Neural progenitor cell (in vitro differentiated cells): ENCODE measurements around the gene CFAP20DC. TPM values are rescaled to one million over a fixed set of nuclear protein-coding genes. Genes with fewer than 3 reads are reported as not detected.

ENCODE experiments used
- DNase-seq: peaks from one replicate; pipeline ENCODE4 v3.0.0-alpha.2; 2016; ENCODE audit warnings: low spot score
- H2AFZ ChIP-seq: fragments of 200-600 bp; sonication (generic); replicated peaks from 2 replicates; pipeline ENCODE4 v1.6.1; 2016; ENCODE audit warnings: antibody characterized with exemption
- H3F3A ChIP-seq: fragments of 200-600 bp; sonication (generic); 2 replicates; pipeline ENCODE4 v1.6.1; 2016; ENCODE audit warnings: antibody characterized with exemption, low read depth
- H3K27ac ChIP-seq: fragments of 200-600 bp; sonication (generic); 2 replicates; pipeline ENCODE4 v1.5.1; 2016; ENCODE audit warnings: mild to moderate bottlenecking
- H3K27me3 ChIP-seq: fragments of 200-600 bp; sonication (generic); 2 replicates; pipeline ENCODE4 v1.6.1; 2016; ENCODE audit warnings: mild to moderate bottlenecking, moderate library complexity
- H3K36me3 ChIP-seq: fragments of 200-600 bp; sonication (generic); 2 replicates; pipeline ENCODE4 v1.5.1; 2016
- H3K4me1 ChIP-seq: fragments of 200-600 bp; sonication (generic); 2 replicates; pipeline ENCODE4 v1.6.1; 2016; ENCODE audit warnings: mixed run types
- H3K4me2 ChIP-seq: fragments of 200-600 bp; sonication (generic); 2 replicates; pipeline ENCODE4 v1.6.1; 2016
- H3K4me3 ChIP-seq: fragments of 200-600 bp; sonication (generic); 2 replicates; pipeline ENCODE4 v1.5.1; 2016
- H3K79me2 ChIP-seq: fragments of 200-600 bp; sonication (generic); 2 replicates; pipeline ENCODE4 v1.6.1; 2016; ENCODE audit warnings: low read depth
- H3K9ac ChIP-seq: fragments of 200-600 bp; sonication (generic); 2 replicates; pipeline ENCODE4 v1.6.1; 2016
- H3K9me3 ChIP-seq: fragments of 200-600 bp; sonication (generic); 2 replicates; pipeline ENCODE4 v1.5.1; 2016; ENCODE audit warnings: low read depth
- H4K20me1 ChIP-seq: fragments of 200-600 bp; sonication (generic); 2 replicates; pipeline ENCODE4 v1.6.1; 2016; ENCODE audit warnings: low read depth
- H3K27ac Mint-ChIP-seq: 3 replicates; pipeline ENCODE4 v1.8.0; 2021; ENCODE audit warnings: mixed read lengths
- H3K27me3 Mint-ChIP-seq: 2 replicates; pipeline ENCODE4 v1.8.0; 2022; ENCODE audit warnings: low read depth, mild to moderate bottlenecking, inconsistent platforms, moderate library complexity, mixed read lengths; ENCODE audit not compliant: insufficient read depth
- H3K36me3 Mint-ChIP-seq: 3 replicates; pipeline ENCODE4 v1.8.0; 2021; ENCODE audit warnings: mixed read lengths
- H3K4me1 Mint-ChIP-seq: 3 replicates; pipeline ENCODE4 v1.8.0; 2021; ENCODE audit warnings: mixed read lengths
- H3K4me3 Mint-ChIP-seq: 3 replicates; pipeline ENCODE4 v1.8.0; 2021; ENCODE audit warnings: mild to moderate bottlenecking, moderate library complexity, mixed read lengths
- H3K9me3 Mint-ChIP-seq: 3 replicates; pipeline ENCODE4 v1.8.0; 2020; ENCODE audit warnings: mixed read lengths
- EZH2 ChIP-seq: fragments of 200-600 bp; sonication (generic); IDR thresholded peaks from 2 replicates; pipeline ENCODE4 v1.6.1; 2017; ENCODE audit warnings: antibody characterized with exemption, mild to moderate bottlenecking, moderate library complexity
- EZH2phosphoT487 ChIP-seq: fragments of 200-600 bp; sonication (generic); IDR thresholded peaks from 2 replicates; pipeline ENCODE4 v1.6.1; 2017; ENCODE audit warnings: antibody characterized with exemption
- total RNA-seq: library from RNA; depleted of rRNA; stranded (reverse); fragments of >200 nt; gene quantifications from 2 replicates; pipeline ENCODE4 v1.2.3, GENCODE V29; 2015; ENCODE audit warnings: low replicate concordance
- TF ChIP-seq, protein P1 (sequence below): fragments of 200-600 bp; sonication (generic); IDR thresholded peaks from 2 replicates; pipeline ENCODE4 v1.5.1; 2017; ENCODE audit warnings: antibody characterized with exemption, mild to moderate bottlenecking

The CFAP20DC gene
- total RNA-seq, 1 donor from 2014 or later = 14.0 TPM

DNA sequence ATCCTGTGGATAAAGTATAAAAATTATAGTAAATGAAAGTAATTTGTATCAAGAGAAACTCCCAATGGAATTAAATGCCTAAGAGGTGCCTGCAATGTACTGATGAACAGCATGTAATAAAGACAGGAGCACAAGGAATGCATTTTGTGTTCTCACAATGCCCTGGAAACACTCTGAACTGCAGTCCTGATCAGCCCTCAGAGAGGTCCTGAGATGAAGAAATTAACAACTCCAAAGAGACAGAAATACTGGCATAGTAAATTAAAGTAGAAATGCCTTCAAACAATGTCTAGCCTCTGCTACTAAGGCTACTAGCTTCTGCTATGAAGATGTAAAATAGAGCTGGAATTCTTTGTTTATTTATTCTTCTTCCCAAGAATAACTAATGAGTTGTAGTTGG is 59.9 kb downstream of the CFAP20DC start:
- Histone ChIP-seq H3K4me1 (peaks cover 6% of the 10 kb centered on the region), H3K36me3 (no peaks in the 10 kb centered on the region), H4K20me1 (no peaks in the 10 kb centered on the region), H3K79me2 (no peaks in the 10 kb centered on the region), H3K9me3 (no peaks in the 10 kb centered on the region), H3K27ac (no peak overlapping the region), H3K9ac (no peak overlapping the region), H2AFZ (no peak overlapping the region), H3K27me3 (no peaks in the 10 kb centered on the region), H3F3A (no peaks in the 10 kb centered on the region), H3K4me3 (no peak overlapping the region), H3K4me2 (no peak overlapping the region)
- Mint-ChIP-seq H3K27ac (no peak overlapping the region), H3K27me3 (peaks cover 3% of the 10 kb centered on the region), H3K9me3 (peaks cover 4% of the 10 kb centered on the region), H3K4me1 (peaks cover 4% of the 10 kb centered on the region), H3K36me3 (no peaks in the 10 kb centered on the region), H3K4me3 (no peak overlapping the region)
- DNase-seq = no peak
- TF ChIP-seq EZH2phosphoT487 = no peak
- TF ChIP-seq, protein P1, sequence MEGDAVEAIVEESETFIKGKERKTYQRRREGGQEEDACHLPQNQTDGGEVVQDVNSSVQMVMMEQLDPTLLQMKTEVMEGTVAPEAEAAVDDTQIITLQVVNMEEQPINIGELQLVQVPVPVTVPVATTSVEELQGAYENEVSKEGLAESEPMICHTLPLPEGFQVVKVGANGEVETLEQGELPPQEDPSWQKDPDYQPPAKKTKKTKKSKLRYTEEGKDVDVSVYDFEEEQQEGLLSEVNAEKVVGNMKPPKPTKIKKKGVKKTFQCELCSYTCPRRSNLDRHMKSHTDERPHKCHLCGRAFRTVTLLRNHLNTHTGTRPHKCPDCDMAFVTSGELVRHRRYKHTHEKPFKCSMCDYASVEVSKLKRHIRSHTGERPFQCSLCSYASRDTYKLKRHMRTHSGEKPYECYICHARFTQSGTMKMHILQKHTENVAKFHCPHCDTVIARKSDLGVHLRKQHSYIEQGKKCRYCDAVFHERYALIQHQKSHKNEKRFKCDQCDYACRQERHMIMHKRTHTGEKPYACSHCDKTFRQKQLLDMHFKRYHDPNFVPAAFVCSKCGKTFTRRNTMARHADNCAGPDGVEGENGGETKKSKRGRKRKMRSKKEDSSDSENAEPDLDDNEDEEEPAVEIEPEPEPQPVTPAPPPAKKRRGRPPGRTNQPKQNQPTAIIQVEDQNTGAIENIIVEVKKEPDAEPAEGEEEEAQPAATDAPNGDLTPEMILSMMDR = no peak

DNA sequence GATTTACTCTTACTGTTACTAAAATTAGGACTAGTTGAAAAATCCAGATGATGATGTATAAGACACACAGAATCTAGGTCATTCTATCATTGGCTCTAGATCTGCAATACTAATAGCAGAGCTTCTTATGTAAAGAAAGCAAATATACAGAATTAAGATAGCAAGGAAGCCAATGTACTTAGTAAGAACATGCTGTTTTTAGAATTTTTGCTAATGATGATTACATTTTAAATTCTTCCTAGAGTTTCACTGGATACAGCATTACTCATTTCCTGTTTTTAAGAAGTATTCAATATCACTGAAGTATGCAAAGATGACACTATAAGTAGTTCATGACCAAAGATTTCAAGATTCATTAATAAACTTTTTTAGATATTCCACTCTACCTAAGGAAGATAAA is 60.7 kb downstream of the CFAP20DC start:
- Histone ChIP-seq H3K4me1 (peaks cover 1% of the 10 kb centered on the region), H4K20me1 (no peaks in the 10 kb centered on the region), H3F3A (no peaks in the 10 kb centered on the region), H3K27ac (no peak overlapping the region), H3K79me2 (no peaks in the 10 kb centered on the region), H3K4me2 (no peak overlapping the region), H3K9ac (no peak overlapping the region), H3K9me3 (no peaks in the 10 kb centered on the region), H2AFZ (no peak overlapping the region), H3K27me3 (no peaks in the 10 kb centered on the region), H3K36me3 (no peaks in the 10 kb centered on the region), H3K4me3 (no peak overlapping the region)
- Mint-ChIP-seq H3K27me3 (peaks cover 3% of the 10 kb centered on the region), H3K36me3 (no peaks in the 10 kb centered on the region), H3K4me1 (peaks cover 4% of the 10 kb centered on the region), H3K27ac (no peak overlapping the region), H3K9me3 (peaks cover 4% of the 10 kb centered on the region), H3K4me3 (no peak overlapping the region)
- TF ChIP-seq EZH2phosphoT487 (no peak), EZH2 (no peak)
- TF ChIP-seq, protein P1 = no peak
- DNase-seq = no peak

DNA sequence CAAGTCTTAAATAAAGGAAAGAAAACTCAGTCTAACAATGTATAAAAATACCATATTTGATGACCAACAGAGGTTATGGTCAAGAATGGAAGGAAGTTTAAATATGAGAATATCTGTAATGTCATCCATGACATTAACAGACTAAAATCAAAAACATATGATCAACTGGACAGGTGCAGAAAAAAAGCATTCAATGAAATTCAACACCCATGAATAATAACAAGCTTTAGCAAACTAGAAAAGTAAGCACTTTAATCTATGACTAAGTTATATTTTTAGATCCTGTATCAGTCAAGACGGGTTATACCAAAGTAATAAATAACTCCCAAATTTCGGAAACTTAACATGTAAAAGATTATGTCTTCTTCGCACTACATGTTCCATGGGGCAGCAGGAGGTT is 61.8 kb downstream of the CFAP20DC start:
- no peak overlapping the region for H3K4me3 Mint-ChIP-seq
- H3K27ac ChIP-seq = no peak overlapping the region
- H3K4me1 Mint-ChIP-seq = peaks cover 4% of the 10 kb centered on the region
- TF ChIP-seq EZH2phosphoT487 (no peak), EZH2 (no peak)
- TF ChIP-seq, protein P1 = no peak
- no peaks in the 10 kb centered on the region for H3K36me3 Mint-ChIP-seq
- H3K36me3 ChIP-seq = no peaks in the 10 kb centered on the region
- H3K4me1 ChIP-seq = no peaks in the 10 kb centered on the region
- H3K27me3 Mint-ChIP-seq = no peaks in the 10 kb centered on the region
- no peaks in the 10 kb centered on the region for H3K27me3 ChIP-seq
- no peak overlapping the region for H3K27ac Mint-ChIP-seq
- no peak overlapping the region for H2AFZ ChIP-seq
- H3K79me2 ChIP-seq = no peaks in the 10 kb centered on the region
- no peak overlapping the region for H3K9ac ChIP-seq
- H3K4me2 ChIP-seq = no peak overlapping the region
- DNase-seq = no peak
- no peaks in the 10 kb centered on the region for H3K9me3 ChIP-seq
- no peaks in the 10 kb centered on the region for H3F3A ChIP-seq
- H3K4me3 ChIP-seq = no peak overlapping the region
- peaks cover 4% of the 10 kb centered on the region for H3K9me3 Mint-ChIP-seq
- H4K20me1 ChIP-seq = no peaks in the 10 kb centered on the region

DNA sequence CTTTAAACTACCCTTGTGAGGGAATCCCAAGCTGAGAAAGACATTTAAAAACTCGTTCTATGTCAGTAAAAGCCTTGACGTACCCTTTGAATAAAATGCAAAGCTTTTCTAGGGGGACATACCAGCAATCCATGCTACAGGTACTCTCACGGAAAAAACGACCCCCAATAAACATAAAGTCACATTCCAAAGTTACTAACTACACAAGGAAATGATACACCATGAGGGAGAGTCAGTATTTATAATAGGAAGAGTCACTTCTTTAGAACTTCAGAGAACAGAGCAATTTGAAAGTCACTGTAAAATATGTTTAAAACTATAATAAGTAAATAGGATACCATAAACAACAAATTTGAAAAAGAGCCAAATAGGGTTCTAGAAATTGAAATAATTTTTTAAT is 63.2 kb downstream of the CFAP20DC start:
- H3K27me3 ChIP-seq = no peaks in the 10 kb centered on the region
- H3K4me1 ChIP-seq = no peaks in the 10 kb centered on the region
- no peak for DNase-seq
- H3K79me2 ChIP-seq = no peaks in the 10 kb centered on the region
- TF ChIP-seq, protein P1 = no peak
- TF ChIP-seq EZH2phosphoT487 = no peak
- no peak for TF ChIP-seq EZH2
- Mint-ChIP-seq H3K4me1 (peaks cover 4% of the 10 kb centered on the region), H3K9me3 (peaks cover 4% of the 10 kb centered on the region), H3K27ac (no peak overlapping the region), H3K36me3 (no peaks in the 10 kb centered on the region), H3K27me3 (no peaks in the 10 kb centered on the region), H3K4me3 (no peak overlapping the region)
- no peak overlapping the region for H3K9ac ChIP-seq
- no peaks in the 10 kb centered on the region for H3F3A ChIP-seq
- no peak overlapping the region for H3K27ac ChIP-seq
- H3K4me3 ChIP-seq = no peak overlapping the region
- no peak overlapping the region for H2AFZ ChIP-seq
- H3K9me3 ChIP-seq = no peaks in the 10 kb centered on the region
- H4K20me1 ChIP-seq = no peaks in the 10 kb centered on the region
- H3K36me3 ChIP-seq = no peaks in the 10 kb centered on the region
- H3K4me2 ChIP-seq = no peak overlapping the region
